CD1c-positive myeloid dendritic cell (primary cell): ENCODE results near the gene DMBX1.

Source experiments
- DNase-seq: peaks from one replicate; pipeline ENCODE4 v3.0.0-alpha.2; 2016; ENCODE audit errors: extremely low spot score

Gene DMBX1

GRCh38 chr1:46525253-46525983 is 35.8 kb downstream of the DMBX1 start:
- DNase-seq, result no peak

- no peak for DNase-seq
Measured at GRCh38 chr1:46526013-46526690, 36.5 kb downstream of the DMBX1 start.

GRCh38 chr1:46526691-46527291 is 37.2 kb downstream of the DMBX1 start:
- DNase-seq, result no peak

GRCh38 chr1:46527474-46528296 is 38.0 kb downstream of the DMBX1 start:
- peak; percentile 83 for DNase-seq

GRCh38 chr1:46528297-46528955 is 38.8 kb downstream of the DMBX1 start:
- peak; percentile 20 for DNase-seq

GRCh38 chr1:46529031-46529630 is 39.5 kb downstream of the DMBX1 start:
- DNase-seq, result no peak

- no peak for DNase-seq
Measured at GRCh38 chr1:46530311-46530710, 40.7 kb downstream of the DMBX1 start.

- DNase-seq, result no peak
Measured at GRCh38 chr1:46530791-46531409, 41.3 kb downstream of the DMBX1 start.

- no peak for DNase-seq
Measured at GRCh38 chr1:46532095-46532494, 42.5 kb downstream of the DMBX1 start.

- DNase-seq, result peak; percentile 53
Measured at GRCh38 chr1:46532498-46533178, 43.0 kb downstream of the DMBX1 start.

- peak; percentile 34 for DNase-seq
Measured at GRCh38 chr1:46533179-46533864, 43.7 kb downstream of the DMBX1 start.

- DNase-seq, result peak; percentile 47
Measured at GRCh38 chr1:46535063-46535462, 45.4 kb downstream of the DMBX1 start.

- DNase-seq, result no peak
Measured at GRCh38 chr1:46536527-46536926, 46.9 kb downstream of the DMBX1 start.

GRCh38 chr1:46537651-46538050 is 48.0 kb downstream of the DMBX1 start:
- DNase-seq, result no peak

GRCh38 chr1:46538147-46538546 is 48.5 kb downstream of the DMBX1 start:
- no peak for DNase-seq
